Endothelial cell of coronary artery (primary cell): ENCODE results near the gene GABRD. TPM values are rescaled to one million over a fixed set of nuclear protein-coding genes. Genes with fewer than 3 reads are reported as not detected.

ENCODE experiments used
- total RNA-seq: library from RNA; depleted of rRNA; stranded (reverse); fragments of >200 nt; gene quantifications from 2 replicates; pipeline ENCODE4 v1.2.3, GENCODE V29; 2014

GABRD gene
- not detected in 2 replicates for total RNA-seq

GRCh38 chr1:2019172-2019543, at the start of gene GABRD:
Gene GABRD (plus strand): TSS chr1:2019345. CDS start chr1:2019424, 79 bp downstream.

GRCh38 chr1:2003541-2004131, 15.5 kb upstream of the GABRD start, which contains the start of gene CFAP74:
Gene CFAP74 (minus strand): TSS chr1:2003786. CDS start chr1:1990956, 12,830 bp downstream.

GRCh38 chr1:2049718-2050431, 30.7 kb downstream of the GABRD start, which contains the start of gene PRKCZ:
Gene PRKCZ (plus strand): TSS chr1:2050411. CDS start chr1:2050631, 220 bp downstream.

Other genes starting within 250 kb of the GABRD start
- 37.9 and 45.6 TPM in 2 replicates for gene NADK, start 240.9 kb upstream of the GABRD start, total RNA-seq
- 87.0 and 121 TPM in 2 replicates for gene GNB1, start 128.3 kb upstream of the GABRD start, total RNA-seq
- gene CALML6, start 104.1 kb upstream of the GABRD start, total RNA-seq: not detected in 2 replicates
- gene TMEM52, start 100.1 kb upstream of the GABRD start, total RNA-seq: 0.09 TPM in 2 replicates
- not detected in 2 replicates for gene CFAP74, start 15.6 kb upstream of the GABRD start, total RNA-seq
- gene PRKCZ, start 31.1 kb downstream of the GABRD start, total RNA-seq: 0.19 and 0.36 TPM in 2 replicates
- 8.1 and 13.7 TPM in 2 replicates for gene FAAP20, start 175.4 kb downstream of the GABRD start, total RNA-seq
- gene SKI, start 209.0 kb downstream of the GABRD start, total RNA-seq: 14.8 and 21.7 TPM in 2 replicates